HUES48 (cell line): ENCODE results near the gene CR1.
"Not testable (repeated sequence)": the region's sequence is repeated elsewhere in the genome, so short reads cannot be mapped to it uniquely, and the experiment has no call there.

Experiments
- H3K27ac ChIP-seq: one replicate; pipeline ENCODE4 v1.7.0; 2013; ENCODE audit warnings: low read depth, low read length, inconsistent platforms
- H3K27me3 ChIP-seq: 2 replicates; pipeline ENCODE4 v1.6.1; 2013; ENCODE audit warnings: mild to moderate bottlenecking, low read length; ENCODE audit not compliant: control insufficient read depth, insufficient read depth
- H3K36me3 ChIP-seq: 2 replicates; pipeline ENCODE4 v1.6.1; 2013; ENCODE audit warnings: low read length; ENCODE audit not compliant: control insufficient read depth, insufficient read depth
- H3K4me1 ChIP-seq: 2 replicates; pipeline ENCODE4 v1.6.1; 2013; ENCODE audit warnings: mild to moderate bottlenecking, low read length; ENCODE audit not compliant: control insufficient read depth, insufficient read depth
- H3K4me3 ChIP-seq: 2 replicates; pipeline ENCODE4 v1.5.1; 2013; ENCODE audit warnings: mild to moderate bottlenecking, low read depth, low read length
- H3K9ac ChIP-seq: 2 replicates; pipeline ENCODE4 v1.6.1; 2013; ENCODE audit warnings: mild to moderate bottlenecking, low read depth, low read length, moderate library complexity
- H3K9me3 ChIP-seq: 2 replicates; pipeline ENCODE4 v1.6.1; 2013; ENCODE audit warnings: low read length; ENCODE audit not compliant: control insufficient read depth, insufficient read depth

The CR1 gene

DNA sequence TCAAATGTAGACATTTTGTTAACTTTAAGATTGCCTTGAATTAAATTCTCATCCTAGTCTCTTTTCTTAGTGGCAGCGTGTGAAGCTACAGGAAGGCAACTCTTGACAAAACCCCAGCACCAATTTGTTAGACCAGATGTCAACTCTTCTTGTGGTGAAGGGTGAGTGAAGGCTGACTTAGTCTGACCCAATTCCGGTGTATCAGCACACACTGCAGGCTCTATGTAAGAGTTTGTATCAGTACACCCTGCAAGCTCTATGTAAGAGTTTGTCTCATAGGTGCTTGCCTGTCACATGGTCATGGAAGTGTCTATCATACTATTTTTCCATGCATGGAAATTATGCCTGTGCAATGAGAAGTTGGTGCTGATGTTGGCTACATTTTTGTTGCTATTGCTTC, 25.0 kb upstream of the CR1 start:
- H3K9ac ChIP-seq = no peak overlapping the region
- no peak overlapping the region for H3K4me3 ChIP-seq
- H3K9me3 ChIP-seq = no peaks in the 10 kb centered on the region
- H3K27me3 ChIP-seq = no peaks in the 10 kb centered on the region
- no peaks in the 10 kb centered on the region for H3K36me3 ChIP-seq
- H3K27ac ChIP-seq = no peak overlapping the region
- H3K4me1 ChIP-seq = no peaks in the 10 kb centered on the region

DNA sequence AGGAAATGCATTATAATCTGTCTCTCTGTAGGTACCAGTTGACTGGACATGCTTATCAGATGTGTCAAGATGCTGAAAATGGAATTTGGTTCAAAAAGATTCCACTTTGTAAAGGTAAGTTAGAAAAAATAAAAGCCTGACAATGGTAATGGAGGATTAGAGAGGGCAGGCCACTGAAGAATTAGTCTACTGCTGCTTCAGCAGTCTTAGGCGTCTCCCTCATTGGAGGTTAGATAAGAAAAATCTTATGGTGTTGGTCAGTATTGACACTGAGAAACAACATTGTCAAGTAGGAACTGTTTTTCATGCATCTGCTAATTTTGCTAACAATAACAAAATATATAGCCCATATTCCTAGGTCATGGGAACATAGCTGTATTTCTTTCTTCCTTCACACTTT, 21.7 kb upstream of the CR1 start:
- H3K36me3 ChIP-seq = no peaks in the 10 kb centered on the region
- H3K4me1 ChIP-seq = no peaks in the 10 kb centered on the region
- no peaks in the 10 kb centered on the region for H3K27me3 ChIP-seq
- no peaks in the 10 kb centered on the region for H3K9me3 ChIP-seq
- no peak overlapping the region for H3K9ac ChIP-seq
- no peak overlapping the region for H3K4me3 ChIP-seq
- no peak overlapping the region for H3K27ac ChIP-seq

DNA sequence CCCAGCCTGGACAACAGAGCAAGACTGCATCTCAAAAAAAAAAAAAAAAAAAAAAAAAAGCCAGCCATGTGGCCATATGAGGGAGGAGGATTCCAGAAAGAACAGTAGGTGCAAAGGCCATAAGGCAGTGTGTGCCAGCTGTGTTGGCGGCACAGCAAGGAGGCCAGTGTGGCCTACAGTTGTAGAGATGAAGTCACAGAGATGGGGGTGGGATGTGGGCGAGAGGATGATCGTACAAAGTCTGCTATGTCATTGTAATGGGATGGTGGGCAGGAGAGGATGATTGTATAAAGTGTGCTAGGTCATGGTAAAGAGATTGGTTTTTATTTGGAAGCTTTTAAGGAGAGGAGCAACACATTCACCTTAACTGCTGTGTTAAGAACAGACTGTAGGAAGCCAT, 9.8 kb upstream of the CR1 start:
- no peaks in the 10 kb centered on the region for H3K27me3 ChIP-seq
- no peak overlapping the region for H3K4me3 ChIP-seq
- no peaks in the 10 kb centered on the region for H3K9me3 ChIP-seq
- H3K9ac ChIP-seq = no peak overlapping the region
- H3K36me3 ChIP-seq = no peaks in the 10 kb centered on the region
- no peaks in the 10 kb centered on the region for H3K4me1 ChIP-seq
- H3K27ac ChIP-seq = no peak overlapping the region

- H3K4me1 ChIP-seq = no peaks in the 10 kb centered on the region
- H3K9me3 ChIP-seq = no peaks in the 10 kb centered on the region
- no peaks in the 10 kb centered on the region for H3K36me3 ChIP-seq
- no peak overlapping the region for H3K9ac ChIP-seq
- no peaks in the 10 kb centered on the region for H3K27me3 ChIP-seq
- H3K27ac ChIP-seq = no peak overlapping the region
- no peak overlapping the region for H3K4me3 ChIP-seq
Observed at GRCh38 chr1:207487636-207488035, 8.3 kb upstream of the CR1 start.

DNA sequence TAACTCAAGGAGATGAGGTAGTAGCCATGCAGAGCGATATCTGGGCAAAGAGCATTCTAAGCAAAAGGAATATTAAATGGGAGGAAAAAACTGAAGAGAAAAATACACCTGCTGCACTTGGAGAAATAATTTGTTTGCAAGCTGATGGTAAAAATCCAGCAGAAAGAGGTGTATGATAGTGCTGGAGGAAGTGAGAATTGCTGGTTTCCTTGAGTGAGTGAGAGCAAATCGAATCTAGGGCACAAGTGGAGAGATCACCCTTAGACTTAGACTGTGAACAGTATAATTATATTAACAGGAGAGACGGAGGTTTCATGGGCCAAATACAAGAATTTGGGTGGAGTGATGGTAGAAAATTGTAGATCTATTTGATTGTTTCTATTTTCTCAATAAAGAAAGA, 2.7 kb upstream of the CR1 start:
- Histone ChIP-seq H3K27me3 (peaks cover 40% of the 10 kb centered on the region), H3K9me3 (no peaks in the 10 kb centered on the region), H3K9ac (no peak overlapping the region), H3K27ac (no peak overlapping the region), H3K36me3 (no peaks in the 10 kb centered on the region), H3K4me1 (peaks cover 4% of the 10 kb centered on the region; the same call in 1 of the 2 replicates), H3K4me3 (no peak overlapping the region)

GRCh38 chr1:207494171-207494570, 1.8 kb upstream of the CR1 start:
- H3K9me3 ChIP-seq = no peaks in the 10 kb centered on the region
- no peak overlapping the region for H3K4me3 ChIP-seq
- H3K27ac ChIP-seq = no peak overlapping the region
- no peaks in the 10 kb centered on the region for H3K36me3 ChIP-seq
- H3K4me1 ChIP-seq = peaks cover 4% of the 10 kb centered on the region; the same call in 1 of the 2 replicates
- H3K27me3 ChIP-seq = peaks cover 41% of the 10 kb centered on the region
- no peak overlapping the region for H3K9ac ChIP-seq

- not testable (repeated sequence) for H3K9me3 ChIP-seq, H3K27ac ChIP-seq, H3K9ac ChIP-seq, H3K4me1 ChIP-seq, H3K36me3 ChIP-seq
- Histone ChIP-seq H3K4me3 (peak overlapping the region; percentile 63; the same call in 1 of the 2 replicates), H3K27me3 (peaks cover 41% of the 10 kb centered on the region)
Observed at GRCh38 chr1:207495281-207495680, 676 bp upstream of the CR1 start.

DNA sequence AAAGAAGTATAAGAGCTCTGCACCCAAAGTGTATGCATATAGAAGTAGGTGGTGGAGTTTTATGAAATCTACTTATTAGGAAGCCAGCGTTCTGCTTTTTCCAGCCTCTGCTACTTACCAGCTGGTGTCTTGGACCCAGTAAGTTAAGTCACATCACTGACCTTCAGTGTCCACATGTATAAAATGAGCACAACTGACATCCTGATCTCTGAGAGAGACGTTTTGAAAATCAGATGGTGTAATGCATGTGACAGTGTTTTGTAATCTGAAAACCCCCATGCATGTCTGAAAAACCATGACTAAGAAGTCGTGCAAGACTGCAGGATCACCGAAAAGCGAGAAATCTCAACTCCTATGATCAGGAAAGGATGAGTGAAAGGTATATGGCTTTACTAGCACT, 2.0 kb downstream of the CR1 start:
- Histone ChIP-seq H3K36me3 (no peaks in the 10 kb centered on the region), H3K9me3 (no peaks in the 10 kb centered on the region), H3K27me3 (peaks cover 41% of the 10 kb centered on the region), H3K27ac (no peak overlapping the region), H3K4me1 (peaks cover 4% of the 10 kb centered on the region; the same call in 1 of the 2 replicates), H3K9ac (no peak overlapping the region), H3K4me3 (no peak overlapping the region)

GRCh38 chr1:207499573-207499972, 3.6 kb downstream of the CR1 start:
- H3K27me3 ChIP-seq = peaks cover 35% of the 10 kb centered on the region

GRCh38 chr1:207500306-207500705, 4.3 kb downstream of the CR1 start:
- Histone ChIP-seq H3K9me3 (no peaks in the 10 kb centered on the region), H3K4me3 (no peak overlapping the region), H3K27me3 (peaks cover 30% of the 10 kb centered on the region), H3K36me3 (no peaks in the 10 kb centered on the region), H3K9ac (no peak overlapping the region), H3K27ac (no peak overlapping the region), H3K4me1 (peaks cover 4% of the 10 kb centered on the region; the same call in 1 of the 2 replicates)

More at GRCh38 chr1:207499573-207499972, 3.6 kb downstream of the CR1 start:
- H3K9ac ChIP-seq = no peak overlapping the region
- H3K4me3 ChIP-seq = no peak overlapping the region
- no peaks in the 10 kb centered on the region for H3K9me3 ChIP-seq
- peaks cover 4% of the 10 kb centered on the region; the same call in 1 of the 2 replicates for H3K4me1 ChIP-seq
- H3K36me3 ChIP-seq = no peaks in the 10 kb centered on the region
- no peak overlapping the region for H3K27ac ChIP-seq

DNA sequence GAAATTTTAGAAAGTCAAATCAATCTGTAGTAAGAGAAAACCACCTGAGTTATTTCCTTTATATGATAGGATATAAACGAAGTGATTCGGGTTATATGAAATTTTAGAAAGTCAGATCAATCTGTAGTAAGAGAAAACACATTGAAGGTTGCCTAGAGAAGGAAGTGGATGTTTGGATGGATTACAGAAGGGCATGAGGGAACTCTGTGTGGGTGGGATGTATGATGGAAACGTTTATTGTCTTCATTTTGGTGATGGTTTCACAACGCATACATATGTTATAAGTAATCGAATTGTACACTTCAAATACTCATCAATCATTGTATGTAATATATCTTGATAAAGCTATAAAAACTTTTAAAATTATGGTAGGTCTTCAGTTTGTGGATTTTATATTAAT, 5.1 kb downstream of the CR1 start:
- H3K4me1 ChIP-seq = no peaks in the 10 kb centered on the region
- H3K36me3 ChIP-seq = no peaks in the 10 kb centered on the region
- no peaks in the 10 kb centered on the region for H3K9me3 ChIP-seq
- peaks cover 22% of the 10 kb centered on the region for H3K27me3 ChIP-seq
- no peak overlapping the region for H3K9ac ChIP-seq
- no peak overlapping the region for H3K27ac ChIP-seq
- no peak overlapping the region for H3K4me3 ChIP-seq

DNA sequence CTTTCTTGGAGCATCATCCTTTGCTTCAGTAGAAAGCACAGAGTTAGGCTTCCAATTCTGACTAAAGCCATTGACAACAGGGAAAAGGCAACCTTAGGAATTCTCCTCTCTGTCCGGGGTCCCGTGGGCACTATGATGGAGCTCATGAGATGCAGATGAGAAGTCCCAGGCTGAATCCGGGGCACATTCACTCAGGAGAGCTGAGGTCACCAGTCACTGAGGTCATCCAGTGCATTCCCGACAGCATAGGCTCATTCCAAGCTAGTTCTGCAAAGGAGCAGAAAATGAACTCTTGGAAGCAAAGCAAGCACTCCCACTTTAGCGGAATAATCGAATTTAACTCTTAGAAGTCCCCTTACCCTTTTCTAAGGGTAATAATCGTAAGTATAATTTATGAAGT, 6.8 kb downstream of the CR1 start:
- Histone ChIP-seq H3K4me3 (no peak overlapping the region), H3K9ac (no peak overlapping the region), H3K27ac (no peak overlapping the region), H3K27me3 (peaks cover 6% of the 10 kb centered on the region; the same call in 1 of the 2 replicates), H3K36me3 (no peaks in the 10 kb centered on the region), H3K4me1 (no peaks in the 10 kb centered on the region), H3K9me3 (no peaks in the 10 kb centered on the region)
